ENCODE data around the gene FGF14. TPM values are rescaled to one million over a fixed set of nuclear protein-coding genes. Genes with fewer than 3 reads are reported as not detected.

The FGF14 gene
- total RNA-seq, 1 donor from 2014 or later = 0.06 TPM

DNA sequence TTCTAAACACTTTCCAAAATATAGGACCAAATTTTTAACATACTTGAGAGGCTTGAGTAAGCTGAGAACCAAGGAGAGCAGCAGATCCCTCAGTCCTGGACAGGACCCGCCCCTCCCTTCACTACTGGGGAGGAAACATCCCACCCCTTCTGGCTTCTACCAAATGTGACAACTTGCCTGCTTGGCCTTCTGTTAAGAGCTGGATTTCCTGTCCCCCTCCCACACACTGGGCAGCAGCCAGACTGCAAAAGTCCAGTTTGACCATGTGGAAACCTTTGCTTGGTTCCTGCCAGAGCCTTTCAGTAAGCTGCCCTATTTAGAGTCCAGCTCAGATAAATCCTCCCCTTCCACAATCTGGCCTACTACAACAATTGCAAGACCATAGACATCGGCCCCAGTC lies 84.3 kb downstream of the FGF14 start:
- no peak overlapping the region for H3K4me3 ChIP-seq (ENCODE audit: low read depth, low read length)
- no peak for DNase-seq (ENCODE audit: low read depth)
- TF ChIP-seq, protein P1, sequence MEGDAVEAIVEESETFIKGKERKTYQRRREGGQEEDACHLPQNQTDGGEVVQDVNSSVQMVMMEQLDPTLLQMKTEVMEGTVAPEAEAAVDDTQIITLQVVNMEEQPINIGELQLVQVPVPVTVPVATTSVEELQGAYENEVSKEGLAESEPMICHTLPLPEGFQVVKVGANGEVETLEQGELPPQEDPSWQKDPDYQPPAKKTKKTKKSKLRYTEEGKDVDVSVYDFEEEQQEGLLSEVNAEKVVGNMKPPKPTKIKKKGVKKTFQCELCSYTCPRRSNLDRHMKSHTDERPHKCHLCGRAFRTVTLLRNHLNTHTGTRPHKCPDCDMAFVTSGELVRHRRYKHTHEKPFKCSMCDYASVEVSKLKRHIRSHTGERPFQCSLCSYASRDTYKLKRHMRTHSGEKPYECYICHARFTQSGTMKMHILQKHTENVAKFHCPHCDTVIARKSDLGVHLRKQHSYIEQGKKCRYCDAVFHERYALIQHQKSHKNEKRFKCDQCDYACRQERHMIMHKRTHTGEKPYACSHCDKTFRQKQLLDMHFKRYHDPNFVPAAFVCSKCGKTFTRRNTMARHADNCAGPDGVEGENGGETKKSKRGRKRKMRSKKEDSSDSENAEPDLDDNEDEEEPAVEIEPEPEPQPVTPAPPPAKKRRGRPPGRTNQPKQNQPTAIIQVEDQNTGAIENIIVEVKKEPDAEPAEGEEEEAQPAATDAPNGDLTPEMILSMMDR (conservative IDR thresholded peaks at IDR 0.05; ENCODE audit: low read depth, low read length) = no peak

DNA sequence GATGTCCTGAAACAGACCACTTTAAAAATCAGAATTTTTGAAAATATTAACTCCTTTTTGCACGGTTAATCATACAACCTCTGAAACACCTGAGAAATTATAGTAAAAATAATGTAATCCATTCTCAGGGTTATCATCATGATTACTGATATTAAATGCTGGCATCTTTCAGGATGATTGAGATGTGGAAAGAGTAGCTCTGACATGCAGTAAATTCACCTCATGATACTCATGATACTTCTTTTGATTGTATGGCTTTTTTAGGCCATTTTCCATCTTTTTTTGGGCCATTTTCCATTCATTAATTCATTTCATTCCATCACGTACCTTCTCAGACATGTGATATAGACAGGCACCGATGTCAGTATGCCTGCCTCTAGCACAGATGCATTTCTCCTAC lies 85.1 kb downstream of the FGF14 start:
- no peak for DNase-seq (ENCODE audit: low read depth)
- TF ChIP-seq, protein P1 (conservative IDR thresholded peaks at IDR 0.05; ENCODE audit: low read depth, low read length) = no peak
- no peak overlapping the region for H3K4me3 ChIP-seq (ENCODE audit: low read depth, low read length)

DNA sequence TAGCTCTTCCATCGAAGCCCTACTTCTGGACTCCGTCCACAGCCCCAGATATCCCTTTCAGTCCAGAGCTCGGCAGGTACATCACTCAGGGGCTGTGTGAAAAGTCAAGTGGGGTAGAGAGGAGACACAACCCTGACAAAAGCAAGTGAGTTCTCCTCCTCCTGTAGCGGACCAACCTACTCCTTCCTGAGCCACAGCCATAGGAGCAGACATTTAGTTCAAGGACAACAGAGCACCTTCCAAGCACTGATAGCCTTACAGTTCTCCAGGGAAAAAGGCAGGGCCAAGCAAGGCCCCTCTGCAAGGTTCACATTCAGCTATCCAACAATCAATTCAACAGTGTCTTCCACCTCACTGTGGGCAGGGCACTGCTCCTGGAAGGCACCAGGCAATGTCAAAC lies 89.0 kb downstream of the FGF14 start:
- H3K4me3 ChIP-seq (ENCODE audit: low read depth, low read length) = no peak overlapping the region
- DNase-seq (ENCODE audit: low read depth) = no peak
- TF ChIP-seq, protein P1 (conservative IDR thresholded peaks at IDR 0.05; ENCODE audit: low read depth, low read length) = no peak

DNA sequence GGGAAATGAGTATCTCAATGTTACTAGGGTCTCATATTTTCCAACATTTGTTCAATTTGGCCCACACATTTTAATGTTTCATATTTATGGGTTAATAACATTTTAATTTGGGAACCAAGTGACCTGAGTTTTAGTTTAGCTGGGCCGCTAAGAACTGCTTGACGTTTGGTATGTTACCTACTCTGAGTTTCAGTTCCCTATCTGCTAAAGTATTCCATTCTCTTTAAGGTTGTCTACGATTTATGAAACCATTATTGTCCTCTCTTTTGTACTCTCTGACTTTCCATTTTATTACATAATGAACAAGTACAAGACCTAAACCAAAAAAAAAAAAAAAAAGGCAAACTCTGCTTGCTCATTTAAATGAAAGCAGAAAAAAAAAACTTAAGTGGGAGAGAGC lies 89.9 kb downstream of the FGF14 start:
- TF ChIP-seq, protein P1 (conservative IDR thresholded peaks at IDR 0.05; ENCODE audit: low read depth, low read length) = no peak
- DNase-seq (ENCODE audit: low read depth) = no peak
- no peak overlapping the region for H3K4me3 ChIP-seq (ENCODE audit: low read depth, low read length)

DNA sequence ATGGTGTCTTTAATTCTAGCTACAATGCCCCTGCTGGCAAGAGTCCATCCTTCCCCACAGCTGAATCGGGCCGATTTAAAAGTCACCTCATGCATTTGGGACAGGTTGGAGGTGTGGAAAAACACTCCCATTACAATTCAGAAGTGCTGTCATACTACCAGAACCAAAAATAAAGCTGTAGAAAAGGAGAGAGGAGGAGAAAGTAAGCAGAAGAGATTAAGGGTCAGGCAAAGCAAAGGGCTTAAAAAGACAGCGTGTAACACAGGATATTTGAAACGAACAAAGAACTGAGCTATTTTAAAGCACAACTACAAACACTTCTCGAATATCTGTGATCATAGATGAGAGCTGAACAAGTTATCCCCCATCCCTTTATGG lies 90.4 kb downstream of the FGF14 start:
- H3K4me3 ChIP-seq (ENCODE audit: low read depth, low read length) = no peak overlapping the region
- TF ChIP-seq, protein P1 (conservative IDR thresholded peaks at IDR 0.05; ENCODE audit: low read depth, low read length) = no peak
- DNase-seq (ENCODE audit: low read depth) = no peak

DNA sequence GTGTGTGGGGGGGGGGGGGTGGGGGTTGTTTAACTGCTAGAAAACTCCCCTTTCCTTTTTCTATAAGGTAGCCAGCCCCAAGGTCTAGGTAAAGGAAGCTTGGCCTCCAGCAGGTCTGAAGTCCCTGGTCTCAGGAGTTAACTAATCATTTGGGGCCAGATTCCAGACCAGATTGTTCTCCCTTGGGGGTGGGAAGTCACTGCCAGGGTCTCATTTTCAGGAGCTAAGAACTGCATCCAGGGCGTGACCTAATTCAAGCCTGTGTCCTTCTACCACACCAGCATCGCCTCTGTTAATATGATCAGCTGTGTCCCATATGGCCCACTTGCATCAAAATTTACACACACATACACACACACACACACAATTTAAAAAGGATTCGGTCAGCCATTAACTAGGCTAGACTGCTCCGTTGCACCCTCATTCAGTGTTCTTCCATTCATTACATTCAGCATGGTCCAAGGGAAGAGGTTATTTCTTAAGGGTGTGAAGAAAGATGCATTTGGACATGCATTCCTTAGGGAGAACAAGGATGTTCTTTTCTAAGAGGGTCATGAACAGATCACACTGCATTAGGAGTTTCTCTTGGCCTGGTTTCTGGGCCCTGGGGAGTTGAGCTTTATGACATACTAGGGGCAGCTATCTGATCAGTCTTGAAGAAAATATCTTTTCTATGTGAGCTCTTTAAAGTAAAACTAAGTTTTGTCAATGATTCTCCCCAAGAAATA lies 91.0 kb downstream of the FGF14 start:
- H3K4me3 ChIP-seq (ENCODE audit: low read depth, low read length) = no peak overlapping the region
- DNase-seq (ENCODE audit: low read depth) = no peak
- TF ChIP-seq, protein P1 (conservative IDR thresholded peaks at IDR 0.05; ENCODE audit: low read depth, low read length) = no peak

DNA sequence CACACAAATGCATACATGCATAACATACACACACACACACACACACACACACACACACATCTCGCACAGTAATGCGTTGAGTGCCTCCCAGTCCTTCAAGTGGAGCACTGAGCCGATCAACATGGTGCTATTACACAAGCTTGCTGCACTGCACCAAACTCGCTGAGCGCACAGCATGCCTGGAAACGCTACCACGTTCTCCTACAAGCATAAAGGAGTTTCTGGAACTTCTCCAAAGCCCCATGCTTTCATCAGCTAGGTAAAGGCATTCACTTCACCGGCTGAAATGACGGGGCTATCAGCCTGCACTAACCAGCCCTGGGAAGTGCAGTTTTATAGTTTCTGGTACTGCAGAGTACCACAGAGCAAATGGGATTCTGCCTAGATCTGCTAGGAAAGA lies 92.7 kb downstream of the FGF14 start:
- DNase-seq (ENCODE audit: low read depth) = no peak
- TF ChIP-seq, protein P1 (conservative IDR thresholded peaks at IDR 0.05; ENCODE audit: low read depth, low read length) = no peak
- H3K4me3 ChIP-seq (ENCODE audit: low read depth, low read length) = no peak overlapping the region
